ENCODE measurements around the gene TM6SF1.
"Not testable (repeated sequence)": the region's sequence is repeated elsewhere in the genome, so short reads cannot be mapped to it uniquely, and the experiment has no call there.

Gene TM6SF1

GRCh38 chr15:83087576-83087975 lies 19.9 kb upstream of the TM6SF1 start:
- DNase-seq (ENCODE audit: low read depth in 2 of 3, low spot score in 1 of 3): no peak

- DNase-seq (ENCODE audit: low read depth in 2 of 3, low spot score in 1 of 3): no peak
Observed at GRCh38 chr15:83088876-83089275, 18.6 kb upstream of the TM6SF1 start.

- no peak for DNase-seq (ENCODE audit: low read depth in 2 of 3, low spot score in 1 of 3)
Observed at GRCh38 chr15:83090465-83090864, 17.0 kb upstream of the TM6SF1 start.

GRCh38 chr15:83091965-83092308 lies 15.5 kb upstream of the TM6SF1 start:
- DNase-seq (ENCODE audit: low read depth in 2 of 3, low spot score in 1 of 3): not testable (repeated sequence)

- no peak for DNase-seq (ENCODE audit: low read depth in 2 of 3, low spot score in 1 of 3)
Observed at GRCh38 chr15:83092309-83092976, 15.0 kb upstream of the TM6SF1 start.

GRCh38 chr15:83094583-83094982 lies 12.9 kb upstream of the TM6SF1 start:
- no peak for DNase-seq (ENCODE audit: low read depth in 2 of 3, low spot score in 1 of 3)

GRCh38 chr15:83098079-83098478 lies 9.4 kb upstream of the TM6SF1 start:
- no peak for DNase-seq (ENCODE audit: low read depth in 2 of 3, low spot score in 1 of 3)

- DNase-seq (ENCODE audit: low read depth in 2 of 3, low spot score in 1 of 3): no peak
Observed at GRCh38 chr15:83099290-83099689, 8.2 kb upstream of the TM6SF1 start.

GRCh38 chr15:83100097-83100646 lies 7.3 kb upstream of the TM6SF1 start:
- DNase-seq (ENCODE audit: low read depth in 2 of 3, low spot score in 1 of 3): no peak

GRCh38 chr15:83102346-83102745 lies 5.1 kb upstream of the TM6SF1 start:
- no peak for DNase-seq (ENCODE audit: low read depth in 2 of 3, low spot score in 1 of 3)

- no peak for DNase-seq (ENCODE audit: low read depth in 2 of 3, low spot score in 1 of 3)
Observed at GRCh38 chr15:83104141-83104540, 3.3 kb upstream of the TM6SF1 start.

- DNase-seq (ENCODE audit: low read depth in 2 of 3, low spot score in 1 of 3): no peak
Observed at GRCh38 chr15:83105440-83105839, 2.0 kb upstream of the TM6SF1 start.

GRCh38 chr15:83107841-83108181 lies 366 bp downstream of the TM6SF1 start:
- DNase-seq (ENCODE audit: low read depth in 2 of 3, low spot score in 1 of 3): no peak

GRCh38 chr15:83108266-83109219 lies 1.1 kb downstream of the TM6SF1 start:
- DNase-seq (ENCODE audit: low read depth in 2 of 3, low spot score in 1 of 3): no peak

- DNase-seq (ENCODE audit: low read depth in 2 of 3, low spot score in 1 of 3): no peak
Observed at GRCh38 chr15:83109532-83109931, 2.1 kb downstream of the TM6SF1 start.

GRCh38 chr15:83110381-83110780 lies 2.9 kb downstream of the TM6SF1 start:
- DNase-seq (ENCODE audit: low read depth in 2 of 3, low spot score in 1 of 3): no peak

- DNase-seq (ENCODE audit: low read depth in 2 of 3, low spot score in 1 of 3): no peak
Observed at GRCh38 chr15:83111149-83111548, 3.7 kb downstream of the TM6SF1 start.

GRCh38 chr15:83112233-83112955 lies 4.9 kb downstream of the TM6SF1 start:
- no peak for DNase-seq (ENCODE audit: low read depth in 2 of 3, low spot score in 1 of 3)

GRCh38 chr15:83112956-83113299 lies 5.5 kb downstream of the TM6SF1 start:
- DNase-seq (ENCODE audit: low read depth in 2 of 3, low spot score in 1 of 3): no peak

GRCh38 chr15:83113881-83114674 lies 6.6 kb downstream of the TM6SF1 start:
- no peak for DNase-seq (ENCODE audit: low read depth in 2 of 3, low spot score in 1 of 3)

GRCh38 chr15:83114856-83115255 lies 7.4 kb downstream of the TM6SF1 start:
- no peak for DNase-seq (ENCODE audit: low read depth in 2 of 3, low spot score in 1 of 3)

Measured in stimulated activated CD4-positive, alpha-beta T cell treated with anti-CD3 and anti-CD28 coated beads, Interleukin-12 subunit alpha, Interleukin-12 subunit beta, amount 100 ng/mL, for 48 hours (primary cell).